Suprapubic skin (tissue), 4 donors: ENCODE results near the gene RBM8A. TPM values are rescaled to one million over a fixed set of nuclear protein-coding genes. Genes with fewer than 3 reads are reported as not detected.

Experiments
- DNase-seq, 2 donors: peaks; one replicate each; pipeline ENCODE4 v3.0.0-alpha.2; 2019; ENCODE audit warnings: low spot score in 2 of 2
- H3K27ac ChIP-seq: fragments of 200-600 bp; sonication (generic); one replicate; pipeline ENCODE4 v1.5.1; 2019
- H3K27me3 ChIP-seq: fragments of 200-600 bp; sonication (generic); one replicate; pipeline ENCODE4 v1.5.1; 2019
- H3K36me3 ChIP-seq: fragments of 200-600 bp; sonication (generic); one replicate; pipeline ENCODE4 v1.5.1; 2019
- H3K4me1 ChIP-seq: fragments of 200-600 bp; sonication (generic); one replicate; pipeline ENCODE4 v1.5.1; 2019
- H3K4me3 ChIP-seq: fragments of 200-600 bp; sonication (generic); one replicate; pipeline ENCODE4 v1.5.1; 2019; ENCODE audit warnings: mild to moderate bottlenecking
- H3K9me3 ChIP-seq: fragments of 200-600 bp; sonication (generic); one replicate; pipeline ENCODE4 v1.5.1; 2019
- EP300 ChIP-seq: sonication (generic); formaldehyde crosslinking; IDR thresholded peaks from one replicate; pipeline ENCODE4 v1.6.1; 2017; ENCODE audit warnings: antibody characterized with exemption
- POLR2A ChIP-seq, 2 donors: fragments of 450-650 bp; IDR thresholded peaks; one replicate each; pipeline ENCODE4 v1.6.1; 2017; ENCODE audit warnings: antibody characterized with exemption in 2 of 2, mild to moderate bottlenecking in 2 of 2, moderate library complexity in 2 of 2
- POLR2AphosphoS5 ChIP-seq, 3 donors: sonication (generic); formaldehyde crosslinking; IDR thresholded peaks; one replicate each; pipeline ENCODE4 v1.6.1; 2017; ENCODE audit warnings: antibody characterized with exemption in 3 of 3
- WGBS: methylation state at CpG from one replicate; pipeline ENCODE4 v1.1.5; 2018; 5-methylcytosine and 5-hydroxymethylcytosine counted together
- total RNA-seq, 4 donors: library from RNA; depleted of rRNA; stranded (reverse); fragments of >200 nt; gene quantifications; one replicate each; pipeline ENCODE4 v1.1.0, GENCODE V29; 2016
- TF ChIP-seq, protein P1 (sequence below), 2 donors: fragments of 200-600 bp in 1 of 2; fragments of 450-650 bp in 1 of 2; sonication (generic) in 1 of 2; IDR thresholded peaks; one replicate each; pipeline ENCODE4 v1.5.1; 2016 to 2019; ENCODE audit warnings: antibody characterized with exemption in 2 of 2, mild to moderate bottlenecking in 1 of 2, moderate library complexity in 1 of 2

Gene RBM8A
- total RNA-seq, 4 donors from 2014 or later, result 92.2 to 186 (median 134) TPM

DNA sequence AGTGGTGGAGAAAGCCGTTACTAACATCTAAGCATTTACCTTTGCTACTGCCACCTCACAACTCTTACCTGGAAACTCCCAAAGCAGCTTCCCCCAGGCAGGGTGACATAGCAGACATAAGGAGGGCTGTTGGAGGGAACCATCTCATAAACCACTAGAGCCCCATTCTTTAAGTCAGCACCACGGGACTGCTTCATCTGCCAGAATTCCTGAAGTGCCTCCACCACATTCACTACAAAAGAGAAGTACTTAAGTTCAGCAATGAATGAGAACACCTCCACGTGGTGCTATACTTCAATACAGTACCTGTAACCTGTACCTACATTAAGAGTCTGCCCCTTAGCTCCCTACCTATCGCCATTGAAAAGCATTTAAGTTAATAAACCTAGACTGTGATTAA lies 20.3 kb upstream of the RBM8A start:
- peaks cover 5% of the 10 kb centered on the region for H3K4me1 ChIP-seq
- no peaks in the 10 kb centered on the region for H3K36me3 ChIP-seq
- no peak for DNase-seq
- no peaks in the 10 kb centered on the region for H3K9me3 ChIP-seq
- 71% methylated on average over 4 of the region's 4 CpGs for WGBS
- H3K27me3 ChIP-seq, result no peaks in the 10 kb centered on the region
- TF ChIP-seq POLR2AphosphoS5 (IDR thresholded peaks at IDR 0.05) (no peak), POLR2A (IDR thresholded peaks at IDR 0.05) (no peak), EP300 (no peak)
- TF ChIP-seq, protein P1, sequence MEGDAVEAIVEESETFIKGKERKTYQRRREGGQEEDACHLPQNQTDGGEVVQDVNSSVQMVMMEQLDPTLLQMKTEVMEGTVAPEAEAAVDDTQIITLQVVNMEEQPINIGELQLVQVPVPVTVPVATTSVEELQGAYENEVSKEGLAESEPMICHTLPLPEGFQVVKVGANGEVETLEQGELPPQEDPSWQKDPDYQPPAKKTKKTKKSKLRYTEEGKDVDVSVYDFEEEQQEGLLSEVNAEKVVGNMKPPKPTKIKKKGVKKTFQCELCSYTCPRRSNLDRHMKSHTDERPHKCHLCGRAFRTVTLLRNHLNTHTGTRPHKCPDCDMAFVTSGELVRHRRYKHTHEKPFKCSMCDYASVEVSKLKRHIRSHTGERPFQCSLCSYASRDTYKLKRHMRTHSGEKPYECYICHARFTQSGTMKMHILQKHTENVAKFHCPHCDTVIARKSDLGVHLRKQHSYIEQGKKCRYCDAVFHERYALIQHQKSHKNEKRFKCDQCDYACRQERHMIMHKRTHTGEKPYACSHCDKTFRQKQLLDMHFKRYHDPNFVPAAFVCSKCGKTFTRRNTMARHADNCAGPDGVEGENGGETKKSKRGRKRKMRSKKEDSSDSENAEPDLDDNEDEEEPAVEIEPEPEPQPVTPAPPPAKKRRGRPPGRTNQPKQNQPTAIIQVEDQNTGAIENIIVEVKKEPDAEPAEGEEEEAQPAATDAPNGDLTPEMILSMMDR (IDR thresholded peaks at IDR 0.05), result no peak
- no peak overlapping the region for H3K4me3 ChIP-seq
- no peak overlapping the region for H3K27ac ChIP-seq

DNA sequence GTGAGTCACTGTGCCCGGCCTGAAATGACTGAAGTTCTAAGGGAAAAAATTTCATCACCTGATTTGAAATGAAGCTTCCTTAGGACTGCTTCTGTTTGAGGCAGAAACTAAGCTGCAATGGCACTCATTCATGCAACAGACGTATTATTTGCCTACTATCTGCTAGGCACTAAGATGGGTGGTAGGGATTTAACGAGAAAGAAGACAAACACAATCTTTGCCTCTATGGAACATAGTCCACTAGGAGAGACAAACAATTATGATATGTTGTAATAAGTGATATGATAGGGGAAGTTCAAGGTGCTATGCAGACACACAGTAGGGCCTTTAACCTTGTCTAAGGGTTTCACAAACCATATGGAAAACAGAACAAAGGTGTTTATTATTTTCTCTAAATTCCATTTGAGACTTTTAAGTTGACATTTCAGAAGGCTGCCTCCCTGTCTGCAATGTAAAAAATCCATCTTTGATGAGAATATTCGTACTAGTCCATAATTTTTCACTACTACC lies 19.2 kb upstream of the RBM8A start:
- no peaks in the 10 kb centered on the region for H3K36me3 ChIP-seq
- H3K4me1 ChIP-seq, result peaks cover 5% of the 10 kb centered on the region
- TF ChIP-seq, protein P1 (IDR thresholded peaks at IDR 0.05), result no peak
- TF ChIP-seq POLR2A (IDR thresholded peaks at IDR 0.05), result no peak
- TF ChIP-seq EP300, result no peak
- TF ChIP-seq POLR2AphosphoS5 (IDR thresholded peaks at IDR 0.05), result no peak
- no peaks in the 10 kb centered on the region for H3K27me3 ChIP-seq
- H3K9me3 ChIP-seq, result no peaks in the 10 kb centered on the region
- DNase-seq, result no peak
- no peak overlapping the region for H3K27ac ChIP-seq
- 95% methylated on average over 4 of the region's 4 CpGs for WGBS
- no peak overlapping the region for H3K4me3 ChIP-seq

DNA sequence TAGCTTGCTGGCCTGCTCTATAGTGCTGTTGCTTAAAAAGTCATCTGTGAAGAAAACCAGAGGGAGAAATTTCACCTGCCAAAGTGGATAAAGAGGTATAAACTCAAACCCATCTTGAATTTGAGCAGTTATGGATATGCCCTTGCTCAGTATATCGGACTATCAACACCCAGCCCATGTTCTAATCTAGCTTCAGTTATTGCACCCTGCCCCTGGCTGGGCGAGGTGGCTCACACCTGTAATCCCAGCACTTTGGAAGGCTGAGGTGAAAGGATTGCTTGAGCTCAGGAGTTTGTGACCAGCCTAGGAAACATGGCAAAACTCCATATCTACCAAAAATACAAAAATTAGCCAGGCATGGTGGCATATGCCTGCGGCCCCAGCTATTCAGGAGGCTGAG lies 17.2 kb upstream of the RBM8A start:
- H3K4me1 ChIP-seq, result peaks cover 2% of the 10 kb centered on the region
- no peak for TF ChIP-seq POLR2A (IDR thresholded peaks at IDR 0.05)
- TF ChIP-seq, protein P1 (IDR thresholded peaks at IDR 0.05), result no peak
- 100% methylated on average over 2 of the region's 3 CpGs for WGBS
- no peaks in the 10 kb centered on the region for H3K36me3 ChIP-seq
- H3K27me3 ChIP-seq, result no peaks in the 10 kb centered on the region
- no peak overlapping the region for H3K27ac ChIP-seq
- no peak for DNase-seq
- no peak overlapping the region for H3K4me3 ChIP-seq
- no peaks in the 10 kb centered on the region for H3K9me3 ChIP-seq

DNA sequence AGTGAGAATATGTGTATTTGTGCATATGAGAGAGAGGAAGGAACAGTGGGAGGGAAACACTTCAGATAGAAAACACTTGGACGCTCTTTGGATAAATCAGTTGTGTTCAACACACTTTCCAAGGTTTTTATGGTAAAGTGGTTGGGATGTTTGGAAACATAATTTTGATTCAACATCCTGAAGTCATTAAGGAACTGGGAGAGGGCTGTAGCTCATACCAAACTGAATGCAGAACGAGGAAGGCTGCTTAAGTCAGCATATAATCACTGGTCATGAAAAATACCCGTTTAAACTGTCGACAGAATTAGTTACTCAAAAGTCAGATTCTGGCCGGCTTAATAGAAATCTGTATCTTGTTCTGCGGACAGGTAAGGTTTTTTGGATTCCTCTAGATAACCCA lies 15.6 kb upstream of the RBM8A start:
- H3K4me1 ChIP-seq, result no peaks in the 10 kb centered on the region
- no peak overlapping the region for H3K4me3 ChIP-seq
- no peaks in the 10 kb centered on the region for H3K27me3 ChIP-seq
- no peak for DNase-seq
- H3K27ac ChIP-seq, result no peak overlapping the region
- 68% methylated on average over 6 of the region's 6 CpGs for WGBS
- H3K36me3 ChIP-seq, result no peaks in the 10 kb centered on the region
- H3K9me3 ChIP-seq, result no peaks in the 10 kb centered on the region
- no peak for TF ChIP-seq EP300
- TF ChIP-seq, protein P1 (IDR thresholded peaks at IDR 0.05), result no peak

DNA sequence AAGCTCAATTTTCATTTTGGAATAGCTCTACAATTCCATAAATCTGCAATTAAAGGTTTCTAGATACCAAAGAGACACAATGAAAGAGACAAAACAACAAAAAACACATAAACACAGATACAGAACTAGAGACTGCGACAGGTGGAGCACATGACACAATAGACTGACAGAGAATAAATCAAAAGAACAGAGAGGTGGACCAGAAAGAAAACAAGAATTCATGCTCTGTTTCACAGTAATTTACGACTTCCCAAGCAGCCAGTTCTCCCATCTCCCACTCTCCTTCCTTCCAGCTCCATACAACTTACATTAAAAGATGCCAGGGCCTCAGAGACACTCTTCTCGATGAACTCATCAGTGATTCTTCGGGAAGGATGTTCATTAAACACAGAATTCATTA lies 15.1 kb upstream of the RBM8A start:
- Histone ChIP-seq H3K36me3 (no peaks in the 10 kb centered on the region), H3K9me3 (no peaks in the 10 kb centered on the region), H3K27ac (no peak overlapping the region), H3K4me1 (no peaks in the 10 kb centered on the region), H3K27me3 (no peaks in the 10 kb centered on the region), H3K4me3 (no peak overlapping the region)
- DNase-seq, result no peak
- no peak for TF ChIP-seq POLR2A (IDR thresholded peaks at IDR 0.05)
- TF ChIP-seq POLR2AphosphoS5 (IDR thresholded peaks at IDR 0.05), result no peak
- TF ChIP-seq EP300, result no peak
- TF ChIP-seq, protein P1 (IDR thresholded peaks at IDR 0.05), result no peak
- 74% methylated on average over 4 of the region's 4 CpGs for WGBS
